HepG2 (cell line): ENCODE data around the gene ATG4A. TPM values are rescaled to one million over a fixed set of nuclear protein-coding genes. Genes with fewer than 3 reads are reported as not detected.

Source experiments
- ATAC-seq: fragments of 200-7000 bp; cut with Tn5 transposase; 3 replicates; pipeline ENCODE4 v1.9.1; 2020; ENCODE audit warnings: mild to moderate bottlenecking, moderate library complexity
- BruUV-seq: library from RNA; stranded (reverse); fragments of 400-500 nt; replicated peaks from 2 replicates; lab custom pipeline; 2021; lab: Mats Ljungman, UMichigan
- CTCF ChIA-PET: fragments of 300-600 bp; formaldehyde crosslinking; extraction: SDS; loops from one replicate; lab custom pipeline; 2021; ENCODE audit warnings: low total read pairs, inconsistent platforms, low intra/inter-chr PET ratio; lab: Yijun Ruan, JAX
- POLR2A ChIA-PET: fragments of 350-600 bp; sonication (Branson Sonifier 250); formaldehyde crosslinking; loops from one replicate; lab custom pipeline; 2020; ENCODE audit warnings: antibody characterized with exemption, inconsistent platforms; lab: Yijun Ruan, JAX
- DNase-seq: peaks from one replicate; pipeline ENCODE4 v3.0.0-alpha.2; 2015; ENCODE audit warnings: low spot score
- FAIRE-seq: peaks from 3 replicates; lab custom pipeline; 2011; peaks lifted over from hg19 to GRCh38; lab: Jason Lieb, UNC
- H2AFZ ChIP-seq: one replicate; pipeline ENCODE4 v1.6.1; 2011; ENCODE audit warnings: low read length, inconsistent platforms
- H3K27ac ChIP-seq: fragments of 300-600 bp; 3 replicates; pipeline ENCODE4 v1.8.0; 2011; ENCODE audit warnings: mixed run types, mild to moderate bottlenecking, mixed read lengths, low read length, inconsistent platforms; ENCODE audit not compliant: insufficient read depth; ENCODE audit errors: extremely low read length
- H3K27me3 ChIP-seq, 2 experiments: fragments of 200-600 bp in 1 of 2; 2 replicates in 1 of 2; 3 replicates in 1 of 2; pipeline versions ENCODE4 v1.6.0 to v1.8.0; 2011; ENCODE audit warnings: low read length in 2 of 2, mild to moderate bottlenecking in 2 of 2, moderate library complexity in 2 of 2, inconsistent platforms in 1 of 2; ENCODE audit not compliant: insufficient read depth in 2 of 2, control insufficient read depth in 1 of 2
- H3K36me3 ChIP-seq, 2 experiments: fragments of 200-600 bp in 1 of 2; replicated peaks in 1 of 2; 2 replicates in 1 of 2; 3 replicates in 1 of 2; pipeline versions ENCODE4 v1.5.1 to v1.8.0; 2011; ENCODE audit warnings: low read length in 2 of 2, inconsistent platforms in 1 of 2; ENCODE audit not compliant: insufficient read depth in 2 of 2, control insufficient read depth in 1 of 2
- H3K4me1 ChIP-seq: 2 replicates; pipeline ENCODE4 v1.5.1; 2012; ENCODE audit warnings: low read length, inconsistent platforms; ENCODE audit not compliant: insufficient read depth
- H3K4me2 ChIP-seq: 2 replicates; pipeline ENCODE4 v1.6.0; 2011; ENCODE audit warnings: low read depth, low read length, inconsistent platforms
- H3K4me3 ChIP-seq, 3 experiments: fragments of 200-600 bp in 1 of 3; sonication (generic), shearing (Covaris generic) in 1 of 3; replicated peaks in 1 of 3; 2 replicates each; pipeline ENCODE4 v1.5.1; 2011 to 2016; ENCODE audit warnings: low read length in 3 of 3, inconsistent platforms in 2 of 3, low read depth in 2 of 3, mild to moderate bottlenecking in 2 of 3, control low read depth in 1 of 3, mixed read lengths in 1 of 3; ENCODE audit not compliant: insufficient read depth in 1 of 3
- H3K79me2 ChIP-seq: one replicate; pipeline ENCODE4 v1.6.1; 2011; ENCODE audit warnings: low read length, inconsistent platforms; ENCODE audit not compliant: insufficient read depth
- H3K9ac ChIP-seq: 2 replicates; pipeline ENCODE4 v1.6.0; 2011; ENCODE audit warnings: mild to moderate bottlenecking, low read depth, low read length, inconsistent platforms; ENCODE audit not compliant: insufficient read depth
- H3K9me3 ChIP-seq: 2 replicates; pipeline ENCODE4 v1.5.1; 2012; ENCODE audit warnings: mild to moderate bottlenecking, low read length
- H4K20me1 ChIP-seq: 2 replicates; pipeline ENCODE4 v1.6.0; 2011; ENCODE audit warnings: inconsistent platforms, mild to moderate bottlenecking, low read length, moderate library complexity; ENCODE audit not compliant: insufficient read depth
- IRF1 ChIP-seq: sonication (generic); formaldehyde crosslinking; IDR thresholded peaks from 2 replicates; pipeline ENCODE4 v1.4.0; 2020; ENCODE audit warnings: low read depth, mild to moderate bottlenecking, missing genetic modification reagents
- PRMT3 ChIP-seq: sonication (generic); formaldehyde crosslinking; IDR thresholded peaks from 2 replicates; pipeline ENCODE4 v1.8.1; 2022; ENCODE audit warnings: low read depth, mild to moderate bottlenecking, moderate library complexity, missing genetic modification reagents, borderline replicate concordance
- SNAI1 ChIP-seq: sonication (generic); formaldehyde crosslinking; IDR thresholded peaks from 2 replicates; pipeline ENCODE4 v1.5.0; 2020; ENCODE audit warnings: mild to moderate bottlenecking, missing genetic modification reagents, borderline replicate concordance
- TOPORS ChIP-seq: sonication (generic); formaldehyde crosslinking; IDR thresholded peaks from 2 replicates; pipeline ENCODE4 v1.8.0; 2023; ENCODE audit warnings: mild to moderate bottlenecking, missing genetic modification reagents
- ZNF138 ChIP-seq: sonication (generic); formaldehyde crosslinking; IDR thresholded peaks from 2 replicates; pipeline ENCODE4 v1.5.0; 2020; ENCODE audit warnings: mild to moderate bottlenecking, low read depth, missing genetic modification reagents
- ZNF674 ChIP-seq: sonication (generic); formaldehyde crosslinking; IDR thresholded peaks from 2 replicates; pipeline ENCODE4 v1.5.0; 2020; ENCODE audit warnings: low read depth, mild to moderate bottlenecking, missing genetic modification reagents
- WGBS: methylation state at CpG from one replicate; pipeline ENCODE4 v1.1.6; 2017; ENCODE audit warnings: low lambda C conversion rate; 5-methylcytosine and 5-hydroxymethylcytosine counted together
- in situ Hi-C: cut with HindIII; loops from 2 replicates; pipeline ENCODE4 v1.10.0; 2017; ENCODE audit warnings: low pct_unique_long_range_greater_than_20kb; ENCODE audit not compliant: extremely low pct_ligation_motif_present
- intact Hi-C: fragments of 100-400 bp; cut with micrococcal nuclease; formaldehyde crosslinking; loops from one replicate; pipeline ENCODE4 v1.10.0; 2022; ENCODE audit not compliant: unreplicated experiment
- polyA plus RNA-seq, 8 experiments: library from polyadenylated mRNA; depleted of rRNA in 3 of 8; stranded (reverse) in 7 of 8; unstranded in 1 of 8; fragments of >200 nt; fragmentation: Illumina TruSeq in 4 of 8; extraction: Trizol in 4 of 8; gene quantifications; 2 replicates each; pipeline versions ENCODE4 v1.2.1 to v1.2.3, GENCODE V29; 2011 to 2016; ENCODE audit warnings: low read depth in 4 of 8, missing spikeins in 1 of 8, mixed read lengths in 1 of 8; ENCODE audit not compliant: insufficient read depth in 1 of 8
- total RNA-seq, 5 experiments: library from RNA; depleted of rRNA; stranded (reverse); fragments of >200 nt; fragmentation: Illumina TruSeq; extraction: Trizol; gene quantifications; 2 replicates each; pipeline ENCODE4 v1.2.3, GENCODE V29; 2016; ENCODE audit warnings: low read depth in 1 of 5
- TF ChIP-seq, protein P1 (sequence below): IDR thresholded peaks from 2 replicates; pipeline ENCODE4 v1.6.1; 2016; ENCODE audit warnings: low read depth, borderline replicate concordance
- TF ChIP-seq, protein P2 (sequence below): sonication (generic); formaldehyde crosslinking; IDR thresholded peaks from 2 replicates; pipeline ENCODE4 v1.4.0; 2020; ENCODE audit warnings: missing genetic modification reagents

The ATG4A gene
- total and polyA plus RNA-seq, 2 of the 13 experiments (the other 11 are each of a cell fraction or from before 2014, with no cell fraction given) = 3.3 to 6.3 TPM

DNA sequence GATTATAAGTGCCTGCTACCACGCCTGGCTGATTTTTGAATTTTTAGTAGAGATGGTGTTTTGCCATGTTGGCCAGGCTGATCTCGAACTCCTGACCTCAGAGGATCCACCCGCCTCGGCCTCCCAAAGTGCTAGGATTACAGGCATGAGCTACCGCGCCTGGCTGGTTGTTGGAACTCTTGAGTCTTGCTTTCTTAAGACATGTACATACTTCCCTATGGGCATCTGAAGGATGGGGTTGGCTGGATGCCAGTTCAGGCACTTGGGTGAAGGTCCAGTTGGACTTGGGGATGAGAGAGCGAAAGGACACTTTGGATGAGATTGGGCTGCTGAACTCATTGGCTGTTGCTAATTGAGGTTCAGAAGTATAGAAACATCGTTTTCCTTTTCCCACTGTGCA, 40.5 kb downstream of the ATG4A start:
- intact Hi-C loops = no loop called here
- POLR2A ChIA-PET = no interaction called here
- ATAC-seq = no peak
- no peak overlapping the region for H3K9ac ChIP-seq
- CTCF ChIA-PET = no interaction called here
- no peaks in the 10 kb centered on the region for H3K9me3 ChIP-seq
- no peaks in the 10 kb centered on the region for H3K27me3 ChIP-seq
- H3K79me2 ChIP-seq = no peaks in the 10 kb centered on the region
- no TSS peak for BruUV-seq
- H3K36me3 ChIP-seq = no peaks in the 10 kb centered on the region
- H3K4me1 ChIP-seq = no peaks in the 10 kb centered on the region
- no peak for DNase-seq
- TF ChIP-seq IRF1 (CRISPR knock-in tag) (no peak), ZNF674 (CRISPR knock-in tag) (no peak), SNAI1 (CRISPR knock-in tag) (no peak), PRMT3 (CRISPR knock-in tag) (no peak), TOPORS (CRISPR knock-in tag) (no peak), ZNF138 (CRISPR knock-in tag) (no peak)
- TF ChIP-seq, protein P1, sequence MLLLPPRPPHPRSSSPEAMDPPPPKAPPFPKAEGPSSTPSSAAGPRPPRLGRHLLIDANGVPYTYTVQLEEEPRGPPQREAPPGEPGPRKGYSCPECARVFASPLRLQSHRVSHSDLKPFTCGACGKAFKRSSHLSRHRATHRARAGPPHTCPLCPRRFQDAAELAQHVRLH (CRISPR knock-in tag) = no peak
- TF ChIP-seq, protein P2, sequence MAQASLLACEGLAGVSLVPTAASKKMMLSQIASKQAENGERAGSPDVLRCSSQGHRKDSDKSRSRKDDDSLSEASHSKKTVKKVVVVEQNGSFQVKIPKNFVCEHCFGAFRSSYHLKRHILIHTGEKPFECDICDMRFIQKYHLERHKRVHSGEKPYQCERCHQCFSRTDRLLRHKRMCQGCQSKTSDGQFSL (CRISPR knock-in tag) = no peak
- TF ChIP-seq, all 625 proteins: peak for 0
- H3K27ac ChIP-seq = no peak overlapping the region
- no peak overlapping the region for H3K4me2 ChIP-seq
- in situ Hi-C loops = no loop called here
- H3K4me3 ChIP-seq = no peak overlapping the region
- no peaks in the 10 kb centered on the region for H4K20me1 ChIP-seq
- H2AFZ ChIP-seq = no peak overlapping the region
- 93% methylated on average over 8 of the region's 8 CpGs for WGBS
- no peak for FAIRE-seq
